ENCODE results near the gene TCF12. TPM values are rescaled to one million over a fixed set of nuclear protein-coding genes. Genes with fewer than 3 reads are reported as not detected.

The TCF12 gene
- polyA plus RNA-seq, 4 donors = 15.4 to 62.0 (median 18.5) TPM

DNA sequence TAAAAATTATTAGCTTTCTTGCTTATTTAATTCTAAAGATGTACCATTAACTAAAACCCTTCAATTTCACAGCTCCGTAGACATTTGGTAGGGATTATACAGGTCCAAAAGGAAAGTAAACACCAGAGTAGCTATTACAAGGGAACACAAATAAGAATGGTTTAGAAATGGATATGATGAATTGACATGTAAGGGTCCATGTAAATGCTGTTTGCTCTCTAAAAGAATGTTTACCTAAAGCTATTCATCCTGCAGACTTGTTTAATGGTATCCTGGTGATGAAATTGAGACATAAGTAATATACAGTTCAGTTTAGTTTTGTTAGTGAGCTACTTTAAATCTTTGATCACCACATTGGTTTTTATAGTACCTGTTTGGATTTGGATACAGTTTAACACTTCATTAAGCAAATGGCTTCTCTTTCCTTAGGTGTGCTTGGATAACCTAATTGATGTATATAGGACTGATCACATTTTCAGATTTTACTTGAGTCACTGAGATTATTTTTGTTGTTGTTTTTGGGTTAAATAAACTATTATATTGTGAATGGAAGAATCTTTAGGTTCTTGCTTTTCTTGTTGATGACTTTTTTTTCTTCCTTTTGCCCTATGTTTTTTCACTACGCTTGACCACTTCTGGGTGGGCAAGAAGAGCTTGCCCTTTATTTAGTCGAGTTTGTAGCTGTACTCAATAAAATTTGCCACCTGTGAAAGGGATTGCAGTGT, 115.4 kb downstream of the TCF12 start:
- no peak overlapping the region for H3K27ac ChIP-seq (ENCODE audit: low read depth in 1 of 3, low read length in 2 of 3)
- DNase-seq = no peak
- peaks cover 0 to 3% (median 0%) of the 10 kb centered on the region in 3 donors for H3K4me1 ChIP-seq (ENCODE audit: control insufficient read depth in 3 of 3, insufficient read depth in 2 of 3, low read depth in 1 of 3, low read length in 2 of 3)
- WGBS, 3 donors = 84 to 94% (median 89%) methylated on average over 3 of the region's 3 CpGs
- no peaks in the 10 kb centered on the region for H3K9me3 ChIP-seq (ENCODE audit: control insufficient read depth in 2 of 2, insufficient read depth in 1 of 2, low read depth in 1 of 2, low read length in 1 of 2)
- no peak for FAIRE-seq
- H3K27me3 ChIP-seq (ENCODE audit: control insufficient read depth in 3 of 3, insufficient read depth in 3 of 3, low read length in 3 of 3) = no peaks in the 10 kb centered on the region
- H3K36me3 ChIP-seq (ENCODE audit: control insufficient read depth in 3 of 3, insufficient read depth in 2 of 3, low read depth in 1 of 3, low read length in 3 of 3) = no peaks in the 10 kb centered on the region
- H3K4me3 ChIP-seq (ENCODE audit: low read depth in 1 of 3, low read length in 3 of 3) = no peak overlapping the region

DNA sequence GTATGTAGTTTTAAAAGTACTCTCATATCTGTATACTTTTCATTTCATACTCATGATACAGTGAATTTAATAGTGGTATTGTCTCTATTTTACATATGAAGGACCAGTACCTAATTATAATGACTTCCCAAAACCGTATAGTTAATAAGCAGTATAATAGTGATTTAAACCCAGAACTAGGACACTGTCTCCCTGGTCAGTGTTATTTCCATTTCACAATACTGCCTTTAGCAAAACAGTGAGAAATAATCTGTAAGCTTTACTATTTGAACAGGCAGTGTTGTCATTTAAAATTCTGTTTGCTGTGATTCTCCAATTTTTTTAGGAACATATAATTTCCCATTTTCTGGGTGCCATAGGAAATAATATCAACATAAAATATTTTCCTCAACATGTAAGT, 116.2 kb downstream of the TCF12 start:
- WGBS, 3 donors = 52 to 69% (median 61%) methylated on average over 1 of the region's 1 CpG
- Histone ChIP-seq H3K27ac (ENCODE audit: low read depth in 1 of 3, low read length in 2 of 3) (no peak overlapping the region), H3K9me3 (ENCODE audit: control insufficient read depth in 2 of 2, insufficient read depth in 1 of 2, low read depth in 1 of 2, low read length in 1 of 2) (no peaks in the 10 kb centered on the region), H3K4me3 (ENCODE audit: low read depth in 1 of 3, low read length in 3 of 3) (no peak overlapping the region), H3K4me1 (ENCODE audit: control insufficient read depth in 3 of 3, insufficient read depth in 2 of 3, low read depth in 1 of 3, low read length in 2 of 3) (peaks cover 0 to 3% (median 0%) of the 10 kb centered on the region in 3 donors), H3K36me3 (ENCODE audit: control insufficient read depth in 3 of 3, insufficient read depth in 2 of 3, low read depth in 1 of 3, low read length in 3 of 3) (no peaks in the 10 kb centered on the region), H3K27me3 (ENCODE audit: control insufficient read depth in 3 of 3, insufficient read depth in 3 of 3, low read length in 3 of 3) (no peaks in the 10 kb centered on the region)
- no peak for FAIRE-seq
- DNase-seq = no peak

DNA sequence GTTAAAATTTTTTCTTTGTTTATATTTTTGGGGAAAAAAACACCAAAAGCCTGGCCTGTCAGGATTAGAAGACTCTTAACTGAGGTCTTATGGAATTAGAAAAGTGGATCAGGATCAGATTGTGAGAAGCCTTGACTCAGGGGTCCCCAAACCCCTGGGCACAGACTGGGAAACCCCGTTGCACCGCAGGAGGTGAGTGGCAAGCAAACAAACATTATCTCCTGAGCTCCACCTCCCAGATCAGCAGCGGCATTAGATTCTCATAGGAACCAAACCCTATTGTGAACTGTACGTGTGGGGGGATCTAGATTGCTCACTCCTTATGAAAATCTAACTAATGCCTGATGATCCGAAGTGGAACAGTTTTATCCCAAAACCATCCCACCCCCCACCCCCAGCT, 117.2 kb downstream of the TCF12 start:
- FAIRE-seq (no peak), DNase-seq (no peak)
- 73 to 80% (median 73%) methylated on average over 5 of the region's 5 CpGs for WGBS, 3 donors
- Histone ChIP-seq H3K36me3 (ENCODE audit: control insufficient read depth in 3 of 3, insufficient read depth in 2 of 3, low read depth in 1 of 3, low read length in 3 of 3) (no peaks in the 10 kb centered on the region), H3K27ac (ENCODE audit: low read depth in 1 of 3, low read length in 2 of 3) (no peak overlapping the region), H3K27me3 (ENCODE audit: control insufficient read depth in 3 of 3, insufficient read depth in 3 of 3, low read length in 3 of 3) (no peaks in the 10 kb centered on the region), H3K4me3 (ENCODE audit: low read depth in 1 of 3, low read length in 3 of 3) (no peak overlapping the region), H3K4me1 (ENCODE audit: control insufficient read depth in 3 of 3, insufficient read depth in 2 of 3, low read depth in 1 of 3, low read length in 2 of 3) (peaks cover 0 to 5% (median 0%) of the 10 kb centered on the region in 3 donors), H3K9me3 (ENCODE audit: control insufficient read depth in 2 of 2, insufficient read depth in 1 of 2, low read depth in 1 of 2, low read length in 1 of 2) (no peaks in the 10 kb centered on the region)

DNA sequence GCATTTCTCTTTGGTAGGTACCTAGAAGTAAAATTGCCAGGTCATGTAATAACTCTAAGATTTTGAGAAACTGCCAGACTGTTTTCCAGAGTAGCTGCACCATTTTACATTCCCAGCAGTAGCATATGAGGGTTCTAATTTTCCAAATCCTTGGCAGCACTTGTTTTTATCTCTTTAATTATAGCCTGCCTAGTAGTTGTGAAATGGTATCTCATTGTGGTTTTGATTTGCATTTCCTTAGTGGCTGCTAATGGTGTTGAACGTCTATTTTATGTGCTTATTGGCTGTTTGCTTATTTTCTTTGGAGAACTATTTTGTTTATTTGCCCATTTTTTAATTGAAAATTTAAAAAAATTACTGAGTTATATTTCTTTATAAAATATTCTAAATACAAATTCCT, 117.9 kb downstream of the TCF12 start:
- 29 to 39% (median 36%) methylated on average over 1 of the region's 1 CpG for WGBS, 3 donors
- no peak for FAIRE-seq
- Histone ChIP-seq H3K36me3 (ENCODE audit: control insufficient read depth in 3 of 3, insufficient read depth in 2 of 3, low read depth in 1 of 3, low read length in 3 of 3) (no peaks in the 10 kb centered on the region), H3K4me1 (ENCODE audit: control insufficient read depth in 3 of 3, insufficient read depth in 2 of 3, low read depth in 1 of 3, low read length in 2 of 3) (peaks cover 0 to 5% (median 0%) of the 10 kb centered on the region in 3 donors), H3K27ac (ENCODE audit: low read depth in 1 of 3, low read length in 2 of 3) (no peak overlapping the region), H3K27me3 (ENCODE audit: control insufficient read depth in 3 of 3, insufficient read depth in 3 of 3, low read length in 3 of 3) (no peaks in the 10 kb centered on the region), H3K9me3 (ENCODE audit: control insufficient read depth in 2 of 2, insufficient read depth in 1 of 2, low read depth in 1 of 2, low read length in 1 of 2) (no peaks in the 10 kb centered on the region), H3K4me3 (ENCODE audit: low read depth in 1 of 3, low read length in 3 of 3) (no peak overlapping the region)
- DNase-seq = no peak

DNA sequence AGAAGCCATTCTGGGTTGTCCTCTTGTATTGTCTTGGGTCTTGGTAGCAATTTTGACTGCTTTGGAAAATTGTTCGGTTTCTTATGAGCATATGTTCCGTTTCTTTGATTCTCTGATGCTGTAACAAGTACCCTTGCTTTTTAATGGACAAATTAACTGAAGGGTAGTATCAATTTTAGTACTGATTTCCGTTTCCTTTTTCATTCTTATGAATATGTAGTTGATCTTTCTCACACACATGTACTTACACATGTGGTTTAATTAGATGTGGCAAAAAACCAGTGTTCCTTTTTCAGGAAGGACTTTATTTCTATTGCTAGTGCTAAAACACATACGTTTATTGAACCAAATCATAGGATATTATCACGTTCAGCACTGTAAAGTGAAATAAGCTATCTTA, 119.1 kb downstream of the TCF12 start:
- FAIRE-seq (no peak), DNase-seq (no peak)
- Histone ChIP-seq H3K4me3 (ENCODE audit: low read depth in 1 of 3, low read length in 3 of 3) (no peak overlapping the region), H3K27me3 (ENCODE audit: control insufficient read depth in 3 of 3, insufficient read depth in 3 of 3, low read length in 3 of 3) (no peaks in the 10 kb centered on the region), H3K27ac (ENCODE audit: low read depth in 1 of 3, low read length in 2 of 3) (no peak overlapping the region), H3K36me3 (ENCODE audit: control insufficient read depth in 3 of 3, insufficient read depth in 2 of 3, low read depth in 1 of 3, low read length in 3 of 3) (no peaks in the 10 kb centered on the region), H3K9me3 (ENCODE audit: control insufficient read depth in 2 of 2, insufficient read depth in 1 of 2, low read depth in 1 of 2, low read length in 1 of 2) (no peaks in the 10 kb centered on the region), H3K4me1 (ENCODE audit: control insufficient read depth in 3 of 3, insufficient read depth in 2 of 3, low read depth in 1 of 3, low read length in 2 of 3) (peaks cover 0 to 2% (median 0%) of the 10 kb centered on the region in 3 donors)
- 74 to 90% (median 83%) methylated on average over 5 of the region's 5 CpGs for WGBS, 3 donors

DNA sequence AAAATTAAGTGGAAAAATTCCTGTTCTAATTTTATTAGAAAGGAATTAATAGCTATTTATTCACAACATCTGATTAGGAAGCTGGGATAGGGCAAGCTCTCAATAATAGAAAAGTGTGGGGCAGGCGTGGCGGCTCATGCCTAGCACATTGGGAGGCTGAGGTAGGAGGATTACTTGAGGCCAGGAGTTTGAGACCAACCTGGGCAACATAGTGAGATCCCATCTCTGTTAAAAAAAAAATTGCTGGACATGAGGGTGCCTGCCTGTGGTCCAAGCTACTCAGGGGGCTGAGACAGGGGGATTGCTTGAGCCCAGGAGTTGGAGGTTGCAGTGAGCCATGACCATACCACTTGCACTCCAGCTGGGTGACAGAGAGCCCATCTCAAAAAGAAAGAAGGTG, 119.6 kb downstream of the TCF12 start:
- FAIRE-seq (no peak), DNase-seq (no peak)
- Histone ChIP-seq H3K27ac (ENCODE audit: low read depth in 1 of 3, low read length in 2 of 3) (no peak overlapping the region), H3K4me1 (ENCODE audit: control insufficient read depth in 3 of 3, insufficient read depth in 2 of 3, low read depth in 1 of 3, low read length in 2 of 3) (peaks cover 0 to 2% (median 0%) of the 10 kb centered on the region in 3 donors), H3K27me3 (ENCODE audit: control insufficient read depth in 3 of 3, insufficient read depth in 3 of 3, low read length in 3 of 3) (no peaks in the 10 kb centered on the region), H3K4me3 (ENCODE audit: low read depth in 1 of 3, low read length in 3 of 3) (no peak overlapping the region), H3K9me3 (ENCODE audit: control insufficient read depth in 2 of 2, insufficient read depth in 1 of 2, low read depth in 1 of 2, low read length in 1 of 2) (no peaks in the 10 kb centered on the region), H3K36me3 (ENCODE audit: control insufficient read depth in 3 of 3, insufficient read depth in 2 of 3, low read depth in 1 of 3, low read length in 3 of 3) (no peaks in the 10 kb centered on the region)
- WGBS, 3 donors = 96 to 98% (median 98%) methylated on average over 2 of the region's 2 CpGs

DNA sequence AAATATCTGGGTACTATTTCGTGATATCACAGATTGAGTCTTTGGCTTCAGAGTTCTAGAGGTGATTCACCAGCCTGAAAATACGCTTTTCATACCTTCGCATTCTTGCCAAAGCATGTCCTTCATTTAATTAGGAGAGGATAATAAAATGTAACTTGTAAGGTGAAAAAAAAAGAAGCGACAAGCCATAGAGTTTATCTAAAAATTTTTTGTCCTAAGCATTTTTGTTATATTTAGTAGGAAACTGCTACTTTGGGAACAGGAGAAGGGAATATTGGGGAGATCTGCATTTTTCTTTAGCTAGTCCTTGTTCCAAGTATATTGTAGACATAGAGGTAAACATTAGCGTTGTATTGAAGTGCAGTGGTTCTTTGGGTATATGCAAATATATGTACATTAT, 120.1 kb downstream of the TCF12 start:
- FAIRE-seq (no peak), DNase-seq (no peak)
- 97 to 99% (median 98%) methylated on average over 5 of the region's 5 CpGs for WGBS, 3 donors
- H3K9me3 ChIP-seq (ENCODE audit: control insufficient read depth in 2 of 2, insufficient read depth in 1 of 2, low read depth in 1 of 2, low read length in 1 of 2) = no peaks in the 10 kb centered on the region
- H3K27me3 ChIP-seq (ENCODE audit: control insufficient read depth in 3 of 3, insufficient read depth in 3 of 3, low read length in 3 of 3) = no peaks in the 10 kb centered on the region
- H3K36me3 ChIP-seq (ENCODE audit: control insufficient read depth in 3 of 3, insufficient read depth in 2 of 3, low read depth in 1 of 3, low read length in 3 of 3) = no peaks in the 10 kb centered on the region
- no peak overlapping the region for H3K4me3 ChIP-seq (ENCODE audit: low read depth in 1 of 3, low read length in 3 of 3)
- H3K4me1 ChIP-seq (ENCODE audit: control insufficient read depth in 3 of 3, insufficient read depth in 2 of 3, low read depth in 1 of 3, low read length in 2 of 3) = peaks cover 0 to 2% (median 0%) of the 10 kb centered on the region in 3 donors
- no peak overlapping the region for H3K27ac ChIP-seq (ENCODE audit: low read depth in 1 of 3, low read length in 2 of 3)

DNA sequence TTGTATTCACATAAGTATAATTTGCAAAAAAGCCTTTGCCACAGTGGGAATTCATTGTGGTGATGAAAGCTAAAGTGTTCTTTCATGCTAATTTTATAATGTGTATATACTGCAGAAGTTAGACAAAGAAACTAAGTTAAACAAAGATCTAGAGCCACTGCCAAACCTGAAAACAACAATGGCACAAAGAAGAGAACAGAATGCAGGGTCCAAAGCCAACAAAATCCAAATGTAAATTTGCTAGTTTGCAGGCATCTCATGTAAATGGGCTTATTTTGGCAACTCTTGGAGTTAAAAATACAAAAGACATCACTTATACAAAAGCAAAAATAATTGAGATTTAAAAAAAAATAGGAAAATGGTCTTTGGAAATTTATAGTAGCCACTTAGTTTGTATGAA, 123.0 kb downstream of the TCF12 start:
- FAIRE-seq (no peak), DNase-seq (no peak)
- Histone ChIP-seq H3K9me3 (ENCODE audit: control insufficient read depth in 2 of 2, insufficient read depth in 1 of 2, low read depth in 1 of 2, low read length in 1 of 2) (no peaks in the 10 kb centered on the region), H3K4me1 (ENCODE audit: control insufficient read depth in 3 of 3, insufficient read depth in 2 of 3, low read depth in 1 of 3, low read length in 2 of 3) (peaks cover 0 to 2% (median 0%) of the 10 kb centered on the region in 3 donors), H3K36me3 (ENCODE audit: control insufficient read depth in 3 of 3, insufficient read depth in 2 of 3, low read depth in 1 of 3, low read length in 3 of 3) (no peaks in the 10 kb centered on the region), H3K27ac (ENCODE audit: low read depth in 1 of 3, low read length in 2 of 3) (no peak overlapping the region), H3K27me3 (ENCODE audit: control insufficient read depth in 3 of 3, insufficient read depth in 3 of 3, low read length in 3 of 3) (no peaks in the 10 kb centered on the region), H3K4me3 (ENCODE audit: low read depth in 1 of 3, low read length in 3 of 3) (no peak overlapping the region)

Data from small intestine (tissue), 7 donors.